Stimulated activated CD4-positive, alpha-beta T cell treated with anti-CD3 and anti-CD28 coated beads, Interleukin-4, amount 100 ng/mL, for 48 hours (primary cell): ENCODE measurements around the gene ISY1.
A peak's percentile ranks its signal among the peaks of the same experiment; 100 is the strongest.
"Not testable (repeated sequence)": the region's sequence is repeated elsewhere in the genome, so short reads cannot be mapped to it uniquely, and the experiment has no call there.

Experiments
- DNase-seq, 2 donors: peaks; one replicate each; pipeline ENCODE4 v3.0.0-alpha.2; 2020; ENCODE audit warnings: low read depth in 2 of 2

Gene ISY1

DNA sequence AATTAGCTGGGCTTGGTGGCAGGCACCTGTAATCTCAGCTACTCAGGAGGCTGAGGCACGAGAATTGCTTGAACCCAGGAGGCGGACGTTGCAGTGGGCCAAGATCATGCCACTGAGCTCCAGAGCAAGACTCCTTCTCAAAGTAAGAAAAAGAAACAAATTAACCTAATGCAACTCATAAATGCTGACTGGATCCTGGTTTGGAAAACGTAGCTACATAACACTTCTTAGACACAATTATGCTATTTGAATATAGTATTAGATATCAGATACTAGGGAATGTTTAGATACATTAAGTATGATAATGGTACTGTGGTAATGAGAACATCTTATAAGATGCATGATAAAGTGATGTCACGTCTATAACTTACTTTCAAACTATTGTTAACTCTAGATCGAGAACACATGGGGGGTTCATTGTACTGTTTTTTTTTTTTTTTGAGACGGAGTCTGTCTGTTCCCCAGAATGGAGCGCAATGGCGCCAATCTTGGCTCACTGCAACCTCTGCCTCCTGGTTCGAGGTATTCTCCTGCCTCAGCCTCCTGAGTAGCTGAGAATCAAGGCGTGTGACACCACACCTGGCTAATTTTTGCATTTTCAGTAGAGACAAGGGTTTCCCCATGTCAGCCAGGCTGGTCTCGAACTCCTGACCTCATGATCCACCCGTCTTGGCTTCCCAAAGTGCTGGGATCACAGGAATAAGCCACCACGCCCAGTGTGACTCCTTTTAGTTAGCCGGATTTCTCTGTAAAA lies 5.9 kb upstream of the ISY1 start:
- no peak for DNase-seq

DNA sequence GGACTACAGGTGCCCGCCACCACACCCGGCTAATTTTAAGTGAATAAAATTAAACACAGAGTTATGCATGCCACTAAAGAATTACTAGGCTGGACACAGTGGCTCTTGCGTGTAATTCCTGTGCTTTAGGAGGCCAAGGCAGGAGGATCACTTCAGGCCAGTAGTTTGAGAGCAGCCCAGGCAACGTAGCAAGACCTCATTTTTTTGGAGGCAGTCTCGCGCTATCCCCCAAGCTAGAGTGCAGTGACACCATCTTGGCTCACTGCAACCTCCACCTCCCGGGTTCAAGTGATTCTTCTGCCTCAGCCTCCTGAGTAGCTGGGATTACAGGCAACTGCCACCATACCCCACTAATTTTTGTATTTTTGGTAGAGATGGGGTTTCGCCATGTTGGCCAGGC lies 4.7 kb upstream of the ISY1 start:
- not testable (repeated sequence) for DNase-seq

DNA sequence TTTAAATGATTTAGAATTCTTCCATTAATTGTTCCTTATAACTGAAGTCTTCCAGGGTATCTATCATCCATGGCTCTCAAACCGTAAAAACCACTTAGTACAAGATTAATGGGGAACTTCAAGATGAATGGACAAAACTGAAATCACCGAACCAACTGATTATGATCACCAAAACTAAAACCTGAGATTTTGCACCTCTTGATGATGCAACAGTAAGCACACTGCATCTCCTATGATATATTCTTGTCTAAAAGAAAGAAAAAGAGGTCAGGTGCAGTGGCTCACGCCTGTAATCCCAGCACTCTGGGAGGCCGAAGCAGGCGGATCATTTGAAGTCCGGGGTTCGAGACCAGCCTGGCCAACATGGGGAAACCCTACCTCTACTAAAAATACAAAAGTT lies 3.6 kb upstream of the ISY1 start:
- no peak for DNase-seq

DNA sequence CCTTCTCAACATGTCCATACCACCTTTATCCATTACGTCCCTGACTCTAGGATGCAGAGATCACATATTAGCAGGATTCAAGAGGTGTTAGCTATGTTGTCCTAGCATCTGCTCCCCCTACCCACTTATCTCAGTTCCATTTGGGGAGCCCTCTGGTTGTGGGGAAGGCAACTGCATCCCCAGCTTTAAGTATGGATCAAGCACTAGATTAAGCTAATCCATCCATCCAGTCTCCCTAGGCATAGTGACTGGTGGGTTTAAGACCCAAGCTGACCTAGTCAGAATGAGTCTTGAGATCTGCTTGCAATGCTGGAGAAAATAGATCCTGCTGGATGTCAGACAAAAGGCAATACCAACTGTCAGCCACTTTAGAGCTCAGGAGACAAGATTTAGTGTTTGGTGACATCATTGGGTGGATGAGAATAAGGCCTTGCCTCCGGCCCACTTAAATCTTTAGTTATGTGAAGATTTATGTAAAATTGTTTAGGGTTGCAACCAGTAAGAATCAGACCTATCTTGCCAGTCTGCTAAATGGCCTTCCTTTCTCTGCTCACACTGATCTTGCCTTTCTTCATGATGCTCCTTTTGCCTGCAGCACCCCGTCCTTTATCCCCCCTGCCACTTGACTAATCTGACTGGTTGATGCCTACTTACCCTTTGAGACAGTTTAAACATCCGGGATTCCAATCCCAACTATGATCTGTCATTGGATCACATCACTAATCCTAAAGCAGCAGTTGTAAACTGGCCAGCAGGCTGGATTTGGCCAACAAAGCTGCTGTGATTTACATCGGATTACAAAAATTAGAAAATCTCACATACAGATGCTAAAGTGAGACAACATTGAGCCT lies 2.1 kb upstream of the ISY1 start:
- no peak for DNase-seq

DNA sequence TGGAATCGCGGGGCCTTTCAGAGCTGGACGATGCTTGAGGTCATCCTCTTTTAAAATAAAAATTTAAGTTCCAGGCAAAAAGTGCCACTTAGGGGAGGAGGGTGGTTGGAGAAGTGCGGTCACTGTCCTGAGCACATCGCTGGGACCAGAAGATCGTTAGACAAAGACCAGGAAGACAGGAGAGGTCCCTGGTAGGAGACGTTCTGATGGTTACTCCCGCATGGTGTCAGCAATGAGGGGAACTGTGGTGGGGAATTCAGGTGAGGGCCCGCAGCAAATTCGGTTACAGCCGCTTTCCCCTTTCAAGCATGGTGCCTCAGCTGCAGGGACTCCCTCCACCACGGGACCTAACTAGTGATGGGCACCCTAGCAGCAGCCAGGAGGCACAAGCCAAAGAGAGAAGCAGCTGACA lies 1.0 kb upstream of the ISY1 start:
- peak in 1 of 2 donors; percentile 26 for DNase-seq

DNA sequence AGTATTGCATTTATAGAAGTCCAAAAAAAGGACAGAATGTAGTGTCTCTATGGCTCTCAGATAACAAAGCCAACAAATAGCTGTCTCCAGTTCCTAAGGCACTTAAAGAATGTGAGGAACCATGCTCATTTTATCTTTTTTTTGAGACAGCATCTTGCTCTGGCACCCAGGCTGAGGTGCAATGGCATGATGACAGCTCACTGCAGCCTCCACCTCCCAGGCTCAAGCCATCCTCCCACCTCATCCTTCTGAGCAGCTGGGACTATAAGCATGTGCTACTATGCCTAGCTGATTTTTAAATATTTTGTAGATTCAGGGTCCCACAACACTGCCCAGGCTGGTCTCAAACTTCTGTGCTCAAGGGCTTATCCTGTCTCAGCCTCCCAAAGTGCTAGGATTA lies 16.1 kb downstream of the ISY1 start:
- DNase-seq: no peak

DNA sequence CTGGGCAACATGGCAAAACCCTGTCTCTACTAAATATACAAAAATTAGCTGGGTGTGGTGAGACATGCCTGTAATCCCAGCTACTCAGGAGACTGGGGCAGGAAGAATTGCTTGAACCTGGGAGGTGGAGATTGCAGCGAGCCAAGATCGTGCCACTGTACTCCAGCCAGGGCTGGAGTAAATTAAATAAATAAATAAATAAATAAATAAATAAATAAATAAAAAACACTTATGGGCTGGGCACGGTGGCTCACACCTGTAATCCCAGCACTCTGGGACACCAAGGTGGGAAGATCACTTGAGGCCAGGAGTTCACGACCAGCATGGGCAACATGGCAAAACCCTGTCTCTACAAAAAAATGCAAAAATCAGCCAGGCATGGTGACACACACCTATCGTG lies 19.9 kb downstream of the ISY1 start:
- DNase-seq: not testable (repeated sequence)

DNA sequence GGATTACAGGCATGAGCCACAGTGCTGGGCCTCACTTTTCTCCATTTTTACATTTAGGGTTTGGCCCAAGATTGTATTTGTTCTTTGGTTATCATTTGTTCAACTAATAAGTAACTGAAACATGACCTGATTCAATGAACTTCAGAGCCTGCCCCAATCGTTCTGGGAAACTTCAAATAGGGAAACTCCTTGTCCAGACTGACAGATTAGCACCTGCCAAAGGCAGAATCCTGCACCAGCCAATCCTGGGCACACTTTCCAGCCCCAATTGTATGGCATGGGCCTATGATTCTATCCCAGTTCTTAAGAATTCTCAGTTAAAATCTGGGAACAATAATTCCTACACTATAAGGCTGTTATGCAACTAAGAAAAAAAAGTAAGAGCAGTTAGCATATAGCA lies 21.0 kb downstream of the ISY1 start:
- DNase-seq: no peak

DNA sequence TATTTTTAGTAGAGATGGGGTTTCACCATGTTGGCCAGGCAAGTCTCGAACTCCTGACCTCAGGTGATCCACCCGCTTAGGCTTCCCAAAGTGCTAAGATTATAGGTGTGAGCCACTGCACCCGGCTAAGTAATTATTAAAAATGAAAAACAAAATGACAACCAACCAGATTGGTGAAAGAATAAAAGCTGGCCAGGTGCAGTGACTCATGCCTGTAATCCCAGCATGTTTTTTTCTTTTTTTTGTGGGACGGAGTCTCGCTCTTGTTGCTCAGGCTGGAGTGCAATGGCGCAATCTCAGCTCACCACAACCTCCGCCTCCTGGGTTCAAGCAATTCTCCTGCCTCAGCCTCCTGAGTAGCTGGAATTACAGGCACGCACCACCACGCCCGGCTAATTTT lies 24.6 kb downstream of the ISY1 start:
- DNase-seq: not testable (repeated sequence)

DNA sequence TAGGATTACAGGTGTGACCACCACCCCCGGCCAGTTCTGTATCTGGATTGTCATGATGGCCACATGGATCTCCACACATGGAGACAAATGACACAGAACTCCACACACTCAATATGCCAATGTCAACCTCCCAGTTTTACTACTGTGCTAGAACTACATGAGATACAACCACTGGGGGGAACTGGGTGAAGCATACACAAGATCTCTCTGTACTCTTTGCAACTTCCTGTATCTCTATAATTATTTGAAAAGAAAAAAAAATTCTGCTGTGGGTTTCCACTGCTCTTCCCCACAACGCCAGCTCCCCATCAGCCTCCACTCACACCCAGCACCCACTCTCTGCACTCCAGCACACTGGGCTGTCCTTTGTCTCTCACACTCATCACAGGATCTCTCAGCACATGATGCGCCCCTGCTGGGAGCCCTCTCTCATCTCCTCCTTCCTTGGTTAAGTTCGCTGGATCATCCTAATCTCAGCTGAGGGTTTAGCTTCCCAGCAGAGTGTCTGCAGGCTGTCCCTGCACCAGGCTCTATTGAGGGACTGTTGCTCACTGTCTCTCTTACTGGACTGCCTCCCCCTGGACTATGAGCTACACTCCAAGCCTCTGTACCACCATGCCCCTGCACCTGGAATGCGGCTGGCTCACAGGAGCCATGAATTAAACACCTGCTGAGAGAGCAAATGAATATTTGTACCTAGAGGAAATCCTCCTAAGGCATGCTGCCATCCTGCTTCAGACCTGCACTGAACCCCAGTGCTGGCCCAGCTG lies 28.6 kb downstream of the ISY1 start:
- no peak for DNase-seq

DNA sequence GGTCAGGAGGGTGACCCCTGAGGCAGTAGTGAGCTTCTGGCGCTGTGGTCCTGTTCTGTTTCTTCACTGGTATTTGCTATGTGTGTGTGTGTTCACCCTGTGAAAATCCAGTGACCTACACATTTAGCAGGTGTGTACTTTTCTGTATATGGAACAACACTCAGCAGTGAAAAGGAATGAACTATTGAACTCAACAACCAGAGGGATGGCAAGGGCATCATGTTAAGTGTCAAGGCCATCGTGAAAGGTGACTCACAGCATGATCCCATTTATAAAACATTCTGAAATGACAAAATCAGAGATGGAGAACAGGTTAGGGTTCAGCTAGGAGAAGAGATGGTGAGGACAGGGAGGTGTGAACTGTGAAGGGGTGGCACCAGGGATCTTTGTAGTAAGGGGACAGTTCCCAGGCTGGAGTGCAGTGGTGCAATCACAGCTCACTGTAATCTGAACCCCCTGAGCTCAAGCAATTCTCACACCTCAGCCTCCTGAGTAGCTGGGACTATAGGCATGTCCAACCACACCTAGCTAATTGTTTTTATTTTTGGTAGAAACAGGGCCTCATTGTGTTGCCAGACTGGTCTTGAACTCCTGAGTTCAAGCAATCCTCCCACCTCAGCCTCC lies 29.3 kb downstream of the ISY1 start:
- DNase-seq: no peak

DNA sequence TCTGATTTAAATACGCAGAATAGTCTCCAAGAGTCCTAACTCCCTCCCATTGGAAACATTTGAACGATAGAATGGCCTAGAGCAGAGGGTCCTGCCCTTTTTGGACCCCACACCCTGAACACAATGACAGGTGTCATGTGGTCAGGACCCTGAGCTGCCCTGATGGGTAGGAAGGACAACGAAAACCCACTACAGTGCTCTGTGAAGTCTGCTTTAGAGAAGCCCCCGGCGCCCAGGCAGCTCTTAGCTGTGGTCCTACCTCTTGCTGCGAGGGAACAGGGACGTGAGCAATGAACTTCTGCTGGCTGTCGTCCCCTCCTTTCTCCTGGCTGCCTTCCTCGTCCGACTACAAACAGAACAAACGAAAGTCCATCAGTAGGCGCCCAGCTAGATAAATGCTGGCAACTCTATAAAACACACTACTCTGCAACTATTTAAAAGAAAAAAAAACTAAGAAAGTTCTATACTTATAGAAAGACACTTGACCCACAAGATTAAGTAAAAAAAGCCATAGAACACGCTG lies 30.5 kb downstream of the ISY1 start:
- DNase-seq: no peak

DNA sequence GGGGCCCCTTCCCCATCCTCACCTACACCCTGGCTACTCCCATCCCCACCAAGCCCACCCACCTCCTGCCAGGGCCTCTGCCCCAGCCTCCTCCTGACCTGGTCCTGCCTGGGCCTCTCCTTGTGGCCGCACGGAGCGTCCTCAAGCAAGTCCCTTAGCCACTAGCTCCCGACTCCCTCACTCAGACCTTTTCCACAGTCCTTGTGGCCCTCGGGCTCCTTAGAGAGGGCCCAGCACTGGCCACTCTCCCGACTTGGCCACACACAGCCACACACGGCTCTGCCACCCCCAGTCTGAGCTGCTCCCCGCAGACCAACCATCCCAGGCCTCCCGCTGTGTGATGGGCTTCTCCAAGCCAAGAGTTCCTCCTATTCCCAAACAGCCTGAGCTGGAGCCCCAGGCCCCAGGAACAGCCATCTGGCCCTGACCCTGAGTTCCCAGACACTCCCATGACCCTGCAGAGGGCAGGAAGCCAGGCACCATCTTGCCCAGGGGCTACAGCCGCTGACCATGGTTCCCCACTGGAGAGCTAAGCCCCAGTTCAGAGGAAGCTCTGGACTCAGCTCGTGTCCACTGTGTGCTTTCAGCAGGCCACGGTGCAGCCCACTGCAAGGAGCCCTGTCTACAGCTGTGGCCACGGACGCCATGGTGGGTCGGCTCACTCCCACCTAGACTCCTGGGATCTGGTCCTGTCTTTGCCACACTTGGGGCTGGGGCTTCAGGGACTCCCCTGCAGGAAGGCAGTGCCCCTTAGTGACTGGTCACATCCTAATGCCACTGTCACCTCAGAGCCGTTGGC lies 32.3 kb downstream of the ISY1 start:
- no peak for DNase-seq

DNA sequence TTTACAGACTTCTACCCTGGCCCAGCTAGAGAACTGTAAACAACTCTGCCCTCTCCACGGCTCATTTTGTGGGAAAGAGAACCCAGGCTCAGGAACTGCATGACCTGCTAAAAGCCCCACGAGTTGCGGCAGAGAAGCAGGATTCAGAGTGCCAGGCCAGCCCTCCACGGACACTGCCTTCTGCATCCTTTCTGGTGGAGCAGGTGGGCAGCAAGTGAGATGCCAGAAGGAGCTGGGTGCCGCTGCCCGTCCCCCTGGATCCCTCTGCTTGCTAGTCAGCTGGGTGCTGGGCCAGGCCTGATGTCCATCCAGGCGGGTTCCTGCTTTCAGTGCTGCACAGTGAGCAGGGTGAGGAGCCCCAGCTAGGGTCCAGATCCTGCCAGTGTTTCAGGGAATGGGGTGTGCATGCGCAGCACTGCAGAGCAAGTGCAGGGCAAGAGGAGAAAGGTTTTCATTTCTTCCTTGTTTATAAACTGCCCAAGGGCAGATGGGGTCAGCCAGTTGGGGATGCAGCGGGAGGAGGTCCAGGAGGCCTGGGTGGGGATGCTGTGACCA lies 34.1 kb downstream of the ISY1 start:
- no peak for DNase-seq

DNA sequence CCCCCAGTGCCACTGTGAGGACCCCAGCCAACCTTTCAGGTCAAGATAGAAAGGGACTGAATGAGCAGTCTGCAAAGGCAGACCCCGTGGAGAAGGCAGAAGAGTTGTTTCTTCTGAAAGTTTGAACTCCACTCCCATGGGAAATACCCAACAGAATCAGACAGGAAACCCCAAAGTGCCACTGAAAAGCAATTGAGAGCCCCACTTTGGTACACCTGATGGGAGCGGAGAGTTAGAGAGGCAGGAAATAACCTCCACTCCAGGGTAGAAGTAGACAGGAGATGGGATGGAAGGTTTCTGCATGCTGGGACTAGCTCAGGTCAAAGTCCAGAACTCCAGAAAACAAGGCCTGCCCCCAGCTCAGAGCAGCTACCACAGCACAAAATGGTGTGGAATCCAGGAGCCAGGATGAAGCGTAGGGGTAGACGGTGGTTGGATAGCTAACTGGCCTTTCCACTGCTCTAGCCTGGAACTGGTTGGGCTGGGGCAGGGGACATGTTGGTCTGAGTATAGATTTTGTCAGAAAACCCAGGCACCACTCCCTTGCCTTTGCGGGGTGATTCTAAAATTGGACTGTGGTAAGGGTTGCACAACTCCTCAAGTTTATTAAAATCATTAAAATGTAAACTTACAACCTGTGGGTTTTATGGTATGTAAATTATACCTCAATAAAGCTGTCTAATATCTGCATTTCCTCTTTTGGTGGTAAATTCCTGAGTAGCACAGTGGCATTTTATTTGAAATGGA lies 37.4 kb downstream of the ISY1 start:
- DNase-seq: no peak

DNA sequence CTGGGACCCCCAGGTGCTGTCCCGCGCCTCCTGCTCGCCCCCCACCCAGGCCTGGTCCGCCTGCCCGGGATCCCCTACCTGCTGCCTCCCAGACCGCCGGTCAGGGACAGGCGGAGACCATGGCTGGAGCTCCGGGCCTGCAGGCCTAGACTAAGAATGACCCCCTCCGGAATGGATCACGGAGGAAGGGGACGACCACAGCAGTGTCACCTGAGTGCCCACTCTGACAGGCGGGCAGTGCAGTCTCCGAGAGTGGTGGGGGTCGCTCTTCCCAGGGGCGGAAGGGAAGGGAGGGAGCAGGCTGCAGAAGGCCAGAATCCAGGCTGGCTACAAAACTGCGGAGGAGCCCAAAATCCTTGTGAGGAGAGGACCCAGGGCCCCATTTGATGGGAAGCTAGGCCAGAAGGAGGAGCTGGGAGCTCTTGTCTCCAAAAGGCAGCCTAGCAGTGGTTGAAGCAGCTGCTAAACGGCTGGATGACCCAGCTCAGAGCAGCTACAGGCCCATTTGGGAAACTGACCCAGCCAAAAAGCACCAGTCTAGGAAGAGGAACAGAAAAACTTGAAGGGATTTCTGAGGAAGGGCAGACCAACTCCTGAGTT lies 38.4 kb downstream of the ISY1 start:
- no peak for DNase-seq

DNA sequence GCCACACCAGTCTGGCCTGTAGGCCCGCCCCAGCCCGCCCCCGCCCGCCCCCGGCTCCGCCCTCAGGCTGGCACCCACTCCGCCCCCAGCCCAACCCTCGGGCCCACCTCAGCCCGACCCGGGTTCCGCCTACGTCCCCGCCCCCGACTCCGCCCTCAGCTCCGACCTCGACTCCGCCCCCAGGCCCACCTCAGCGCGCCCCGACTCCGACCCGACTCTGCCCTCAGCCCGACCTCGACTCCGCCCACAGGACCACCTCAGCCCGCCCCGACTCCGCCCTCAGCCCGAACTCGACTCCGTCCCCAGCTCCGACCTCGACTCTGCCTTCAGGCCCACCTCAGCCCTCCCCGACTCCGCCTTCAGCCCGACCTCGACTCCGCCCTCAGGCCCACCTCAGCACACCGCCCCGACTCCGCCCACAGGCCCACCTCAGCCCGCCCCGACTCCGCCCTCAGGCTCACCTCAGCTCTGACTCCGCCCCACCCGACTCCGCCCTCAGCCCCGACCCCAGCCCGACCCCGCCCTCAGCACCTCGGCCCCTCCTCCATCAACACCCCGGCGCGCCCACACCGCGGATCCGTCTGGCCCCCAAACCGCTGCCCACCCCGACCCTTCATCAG lies 39.0 kb downstream of the ISY1 start, which contains the start of gene RAB43:
Gene RAB43 (minus strand): TSS at position 13 of the 620 bp plus-strand sequence. CDS start 315 bp downstream, outside the sequence.
- peak; percentile 75 to 81 for DNase-seq

DNA sequence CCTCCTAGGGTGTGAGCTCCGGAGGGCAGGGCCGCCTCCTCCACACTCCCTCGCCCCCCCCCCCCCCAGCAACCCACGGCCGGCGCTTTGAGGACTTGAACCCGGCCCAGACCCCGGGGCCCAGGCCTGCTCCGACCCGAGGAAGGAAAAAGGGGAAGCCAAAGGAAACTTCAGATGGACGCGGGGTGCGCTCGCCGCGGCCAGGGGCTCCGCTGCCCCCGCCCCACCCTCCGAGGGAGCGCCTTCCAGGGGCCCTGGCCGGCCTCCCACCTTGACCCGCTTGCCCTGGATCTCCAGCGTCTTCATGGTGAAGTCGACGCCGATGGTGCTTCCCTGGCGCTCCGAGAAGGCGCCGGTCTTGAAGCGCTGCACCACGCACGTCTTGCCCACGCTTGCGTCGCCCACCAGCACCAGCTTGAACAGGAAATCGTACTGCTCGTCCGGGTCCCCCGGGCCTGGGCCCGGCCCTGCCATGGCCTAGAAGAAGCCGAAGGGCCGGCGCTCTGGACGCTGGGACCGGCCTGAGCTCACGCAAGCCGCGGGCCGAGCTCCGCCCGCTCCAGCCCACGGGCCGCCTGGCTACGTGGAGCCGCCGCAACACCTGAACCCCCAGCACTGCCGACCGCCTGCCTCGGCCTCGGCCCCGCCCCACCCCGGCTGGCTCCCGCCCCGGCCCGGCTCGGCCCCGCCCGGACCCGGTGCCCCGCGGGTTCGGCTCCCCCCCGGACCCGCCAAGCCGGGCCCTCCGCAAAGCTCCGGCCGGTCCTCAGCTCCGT lies 39.7 kb downstream of the ISY1 start:
- DNase-seq: peak in 1 of 2 donors; percentile 34
